ENCODE results near the gene GLRA2.

Gene GLRA2

GRCh38 chrX:14717949-14718348, 188.6 kb downstream of the GLRA2 start:
- DNase-seq, result no peak

- DNase-seq, result no peak
Observed at GRCh38 chrX:14718403-14718802, 189.1 kb downstream of the GLRA2 start.

- no peak for DNase-seq
Observed at GRCh38 chrX:14729058-14729457, 199.7 kb downstream of the GLRA2 start.

GRCh38 chrX:14738643-14739042, 209.3 kb downstream of the GLRA2 start:
- DNase-seq, result no peak

GRCh38 chrX:14753441-14753840, 224.1 kb downstream of the GLRA2 start:
- no peak for DNase-seq

- DNase-seq, result no peak
Observed at GRCh38 chrX:14758029-14758491, 228.7 kb downstream of the GLRA2 start.

- DNase-seq, result no peak
Observed at GRCh38 chrX:14775416-14775815, 246.1 kb downstream of the GLRA2 start.

GRCh38 chrX:14776901-14777300, 247.6 kb downstream of the GLRA2 start:
- no peak for DNase-seq

GRCh38 chrX:14777525-14777924, 248.2 kb downstream of the GLRA2 start:
- no peak for DNase-seq

- DNase-seq, result no peak
Observed at GRCh38 chrX:14779580-14779979, 250.2 kb downstream of the GLRA2 start.

Measured in activated T-cell treated with anti-CD3 and anti-CD28 coated beads for 4 hours (primary cell).